HG03135 (cell line): ENCODE results near the gene NAA11.
"Not testable (repeated sequence)": the region's sequence is repeated elsewhere in the genome, so short reads cannot be mapped to it uniquely, and the experiment has no call there.

ENCODE experiments used
- ATAC-seq: cut with Tn5 transposase; IDR thresholded peaks from one replicate; pipeline ENCODE4 v1.9.1; 2021; ENCODE audit warnings: mild to moderate bottlenecking, moderate library complexity; ENCODE audit not compliant: unreplicated experiment

Gene NAA11

GRCh38 chr4:79311279-79311678, 14.6 kb downstream of the NAA11 start:
- ATAC-seq: no peak

- ATAC-seq: no peak
These were observed 16.9 kb downstream of the NAA11 start for GRCh38 chr4:79308971-79309370.

- ATAC-seq: no peak
These were observed 17.7 kb downstream of the NAA11 start for GRCh38 chr4:79308137-79308536.

GRCh38 chr4:79306795-79307194, 19.1 kb downstream of the NAA11 start:
- ATAC-seq: no peak

- no peak for ATAC-seq
These were observed 25.6 kb downstream of the NAA11 start for GRCh38 chr4:79300280-79300679.

- no peak for ATAC-seq
These were observed 27.4 kb downstream of the NAA11 start for GRCh38 chr4:79298484-79298883.

- ATAC-seq: no peak
These were observed 27.8 kb downstream of the NAA11 start for GRCh38 chr4:79298027-79298426.

GRCh38 chr4:79297479-79297878, 28.4 kb downstream of the NAA11 start:
- ATAC-seq: no peak

- ATAC-seq: no peak
These were observed 29.0 kb downstream of the NAA11 start for GRCh38 chr4:79296768-79297428.

- no peak for ATAC-seq
These were observed 30.8 kb downstream of the NAA11 start for GRCh38 chr4:79295086-79295485.

- no peak for ATAC-seq
These were observed 31.8 kb downstream of the NAA11 start for GRCh38 chr4:79294064-79294463.

- ATAC-seq: no peak
These were observed 33.9 kb downstream of the NAA11 start for GRCh38 chr4:79292008-79292407.

- ATAC-seq: no peak
These were observed 35.5 kb downstream of the NAA11 start for GRCh38 chr4:79290376-79290775.

- ATAC-seq: no peak
These were observed 37.7 kb downstream of the NAA11 start for GRCh38 chr4:79288185-79288584.

GRCh38 chr4:79287718-79288117, 38.1 kb downstream of the NAA11 start:
- ATAC-seq: no peak

GRCh38 chr4:79287076-79287475, 38.8 kb downstream of the NAA11 start:
- no peak for ATAC-seq

- no peak for ATAC-seq
These were observed 44.1 kb downstream of the NAA11 start for GRCh38 chr4:79281566-79282359.

- not testable (repeated sequence) for ATAC-seq
These were observed 48.4 kb downstream of the NAA11 start for GRCh38 chr4:79277467-79277866.

GRCh38 chr4:79273915-79274314, 51.9 kb downstream of the NAA11 start:
- ATAC-seq: no peak

- ATAC-seq: no peak
These were observed 53.1 kb downstream of the NAA11 start for GRCh38 chr4:79272761-79273160.

GRCh38 chr4:79272126-79272525, 53.7 kb downstream of the NAA11 start:
- ATAC-seq: no peak

- no peak for ATAC-seq
These were observed 58.2 kb downstream of the NAA11 start for GRCh38 chr4:79267671-79268070.
